HFFc6 (cell line): ENCODE results near the gene APBB2. TPM values are rescaled to one million over a fixed set of nuclear protein-coding genes. Genes with fewer than 3 reads are reported as not detected.
A peak's percentile ranks its signal among the peaks of the same experiment; 100 is the strongest.

Experiments used
- DNase-seq: peaks from one replicate; pipeline ENCODE4 v3.0.0-alpha.2; 2018
- H3K27ac Mint-ChIP-seq: 2 replicates; pipeline ENCODE4 v1.8.0; 2020; ENCODE audit warnings: mild to moderate bottlenecking, mixed read lengths
- H3K27me3 Mint-ChIP-seq: 2 replicates; pipeline ENCODE4 v1.8.0; 2021; ENCODE audit warnings: mild to moderate bottlenecking, moderate library complexity, mixed read lengths; ENCODE audit not compliant: insufficient read depth
- H3K36me3 Mint-ChIP-seq: 2 replicates; pipeline ENCODE4 v1.8.0; 2021; ENCODE audit warnings: low read depth, mixed read lengths
- H3K4me1 Mint-ChIP-seq: 2 replicates; pipeline ENCODE4 v1.8.0; 2020; ENCODE audit warnings: low read depth, mixed read lengths
- H3K4me3 Mint-ChIP-seq: 2 replicates; pipeline ENCODE4 v1.8.0; 2020; ENCODE audit warnings: mild to moderate bottlenecking, moderate library complexity, mixed read lengths
- H3K9me3 Mint-ChIP-seq: 2 replicates; pipeline ENCODE4 v1.8.0; 2020; ENCODE audit warnings: mild to moderate bottlenecking, mixed read lengths
- total RNA-seq, 6 experiments: library from RNA; stranded (reverse); fragmentation: NEBNext Ultra II Directional; extraction: Animal tissue kit (Norgen Biotek cat#: 25700); gene quantifications; 2 replicates in 1 of 6; 3 replicates in 5 of 6; pipeline ENCODE4 v1.2.3, GENCODE V29; 2021
- TF ChIP-seq, protein P1 (sequence below): fragments of 200-600 bp; sonication (generic); IDR thresholded peaks from 2 replicates; pipeline ENCODE4 v1.5.0; 2021; ENCODE audit warnings: antibody characterized with exemption, mild to moderate bottlenecking

Gene APBB2
- total RNA-seq, 6 experiments from 2014 or later, result 32.4 to 45.5 (median 35.8) TPM

DNA sequence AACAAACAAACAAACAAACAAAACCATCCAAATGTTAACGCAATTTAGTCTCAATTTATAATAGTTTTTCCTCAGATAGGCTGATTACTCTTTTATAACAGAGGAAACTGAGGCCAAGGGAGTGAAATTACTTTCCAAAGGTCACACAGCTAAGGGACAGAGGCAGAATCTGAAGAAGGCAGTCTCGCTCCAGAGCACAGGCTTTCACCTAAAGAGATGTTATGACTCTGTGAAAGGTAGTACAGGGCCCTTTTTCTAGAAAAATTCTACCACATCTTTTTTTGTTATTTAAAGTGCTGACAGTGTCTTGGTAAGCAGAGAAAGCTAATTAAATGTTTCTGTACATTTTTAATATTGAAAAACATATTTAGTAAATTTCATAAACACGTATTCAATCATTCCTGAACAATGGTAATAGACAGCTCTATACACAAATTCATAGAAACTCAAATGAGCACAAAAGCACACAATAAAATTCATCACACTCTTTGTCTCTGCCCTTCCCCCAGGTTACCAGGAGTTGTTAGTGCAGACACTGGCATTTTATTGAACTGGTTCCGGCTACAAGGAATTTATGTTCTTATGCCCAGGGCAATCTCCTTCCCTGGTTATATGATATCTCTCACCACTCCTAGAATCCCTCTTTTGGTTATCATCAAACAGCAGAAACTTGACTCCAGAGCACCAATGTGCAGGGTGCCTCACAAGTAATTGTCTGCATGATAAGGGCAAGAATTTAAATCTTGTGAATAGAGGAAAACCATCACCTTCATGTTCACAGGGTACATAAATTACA, 7.7 kb upstream of the APBB2 start:
- H3K27me3 Mint-ChIP-seq, result peaks cover 7% of the 10 kb centered on the region; the same call in 1 of the 2 replicates
- H3K4me1 Mint-ChIP-seq, result peaks cover 22% of the 10 kb centered on the region
- no peak for DNase-seq
- no peaks in the 10 kb centered on the region for H3K36me3 Mint-ChIP-seq
- no peak overlapping the region for H3K27ac Mint-ChIP-seq
- no peaks in the 10 kb centered on the region for H3K9me3 Mint-ChIP-seq
- no peak overlapping the region for H3K4me3 Mint-ChIP-seq
- TF ChIP-seq, protein P1, sequence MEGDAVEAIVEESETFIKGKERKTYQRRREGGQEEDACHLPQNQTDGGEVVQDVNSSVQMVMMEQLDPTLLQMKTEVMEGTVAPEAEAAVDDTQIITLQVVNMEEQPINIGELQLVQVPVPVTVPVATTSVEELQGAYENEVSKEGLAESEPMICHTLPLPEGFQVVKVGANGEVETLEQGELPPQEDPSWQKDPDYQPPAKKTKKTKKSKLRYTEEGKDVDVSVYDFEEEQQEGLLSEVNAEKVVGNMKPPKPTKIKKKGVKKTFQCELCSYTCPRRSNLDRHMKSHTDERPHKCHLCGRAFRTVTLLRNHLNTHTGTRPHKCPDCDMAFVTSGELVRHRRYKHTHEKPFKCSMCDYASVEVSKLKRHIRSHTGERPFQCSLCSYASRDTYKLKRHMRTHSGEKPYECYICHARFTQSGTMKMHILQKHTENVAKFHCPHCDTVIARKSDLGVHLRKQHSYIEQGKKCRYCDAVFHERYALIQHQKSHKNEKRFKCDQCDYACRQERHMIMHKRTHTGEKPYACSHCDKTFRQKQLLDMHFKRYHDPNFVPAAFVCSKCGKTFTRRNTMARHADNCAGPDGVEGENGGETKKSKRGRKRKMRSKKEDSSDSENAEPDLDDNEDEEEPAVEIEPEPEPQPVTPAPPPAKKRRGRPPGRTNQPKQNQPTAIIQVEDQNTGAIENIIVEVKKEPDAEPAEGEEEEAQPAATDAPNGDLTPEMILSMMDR, result no peak

DNA sequence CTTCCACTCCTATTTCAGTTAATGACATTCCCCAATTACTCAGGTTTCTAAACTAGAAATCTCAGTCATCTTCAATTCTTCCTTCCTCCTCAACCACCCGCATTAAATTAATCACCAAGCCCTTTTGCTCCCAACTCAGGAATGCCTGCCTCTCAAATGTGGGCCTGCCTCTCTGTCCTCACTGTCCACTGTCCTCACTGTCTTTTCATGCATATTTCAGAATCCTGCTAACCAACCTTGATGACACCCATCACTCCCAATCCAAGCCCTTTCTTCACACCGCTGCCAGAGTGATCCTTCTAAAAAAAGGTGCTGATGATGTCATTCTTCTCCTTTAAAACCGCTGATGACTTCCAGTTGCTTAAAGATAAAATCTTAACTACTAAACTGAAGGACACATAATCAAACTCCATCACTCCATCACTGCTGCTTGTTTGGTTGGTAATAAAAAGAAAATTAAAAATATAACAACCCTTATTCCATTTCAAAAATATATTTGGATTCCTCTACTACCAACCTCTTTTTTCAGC, 5.1 kb upstream of the APBB2 start:
- H3K9me3 Mint-ChIP-seq, result no peaks in the 10 kb centered on the region
- DNase-seq, result no peak
- H3K4me1 Mint-ChIP-seq, result peaks cover 42% of the 10 kb centered on the region
- no peaks in the 10 kb centered on the region for H3K36me3 Mint-ChIP-seq
- H3K27me3 Mint-ChIP-seq, result peaks cover 7% of the 10 kb centered on the region; the same call in 1 of the 2 replicates
- TF ChIP-seq, protein P1, result no peak
- H3K27ac Mint-ChIP-seq, result no peak overlapping the region; the same call in 1 of the 2 replicates
- no peak overlapping the region for H3K4me3 Mint-ChIP-seq

DNA sequence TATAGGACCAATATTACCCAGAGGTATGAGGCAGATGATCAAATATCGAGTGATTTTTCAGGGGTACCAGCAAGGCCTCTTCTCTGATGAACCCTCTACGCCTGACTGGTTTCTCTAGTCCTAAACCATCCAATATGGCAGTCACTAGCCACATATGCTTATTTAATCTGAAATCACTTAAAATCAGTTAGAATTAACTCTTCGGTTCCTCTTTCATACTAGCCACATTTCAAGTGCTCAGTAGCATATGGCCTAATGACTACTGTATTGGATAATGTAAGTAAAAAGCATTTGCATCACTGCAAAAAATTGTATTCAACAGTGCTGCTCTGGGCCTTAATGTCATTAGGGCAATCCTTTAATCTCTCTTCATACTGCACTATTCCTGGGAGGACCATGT, 4.4 kb upstream of the APBB2 start:
- TF ChIP-seq, protein P1, result no peak
- Mint-ChIP-seq H3K36me3 (no peaks in the 10 kb centered on the region), H3K9me3 (no peaks in the 10 kb centered on the region), H3K4me3 (no peak overlapping the region), H3K27ac (no peak overlapping the region), H3K27me3 (peaks cover 7% of the 10 kb centered on the region; the same call in 1 of the 2 replicates), H3K4me1 (peaks cover 42% of the 10 kb centered on the region)
- DNase-seq, result no peak

DNA sequence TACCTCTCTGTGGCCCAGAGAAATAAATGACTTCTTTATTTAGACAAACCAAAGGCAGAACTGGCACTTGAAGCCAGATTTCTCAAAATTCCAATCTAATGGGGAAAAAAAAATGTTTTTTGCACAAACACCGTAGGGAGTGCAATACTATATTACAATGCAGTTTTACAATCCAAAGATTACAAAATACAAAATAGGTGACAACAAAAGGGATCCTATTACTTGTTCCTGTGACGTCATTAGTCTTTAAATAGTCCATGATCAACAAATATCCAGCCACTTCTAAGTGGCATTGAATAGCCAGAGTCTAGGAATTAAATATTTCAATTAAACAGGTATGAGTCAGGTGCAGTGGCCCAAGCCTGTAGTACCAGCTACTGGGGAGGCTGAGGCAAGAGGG, 3.0 kb upstream of the APBB2 start:
- Mint-ChIP-seq H3K27ac (peak overlapping the region; percentile 96; the same call in 1 of the 2 replicates), H3K27me3 (peaks cover 4% of the 10 kb centered on the region; the same call in 1 of the 2 replicates), H3K9me3 (no peaks in the 10 kb centered on the region), H3K4me1 (peaks cover 47% of the 10 kb centered on the region), H3K36me3 (no peaks in the 10 kb centered on the region), H3K4me3 (peak overlapping the region; percentile 90; the same call in 1 of the 2 replicates)
- TF ChIP-seq, protein P1, result no peak
- no peak for DNase-seq

DNA sequence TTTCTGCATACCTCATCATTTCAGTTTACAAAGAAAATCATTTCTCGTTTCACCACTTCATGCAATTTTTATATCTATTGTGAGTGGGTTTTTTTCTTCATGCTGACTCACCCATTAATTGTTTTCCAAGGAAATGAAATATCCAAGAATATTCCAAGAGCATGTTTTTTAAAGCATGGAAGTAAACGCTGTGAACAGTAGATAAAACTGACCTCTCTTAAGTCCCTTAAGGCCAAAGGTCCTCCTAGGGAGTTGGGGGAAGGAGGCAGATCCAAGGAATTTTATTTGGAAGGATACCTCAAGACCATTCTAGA, 2.6 kb upstream of the APBB2 start:
- H3K36me3 Mint-ChIP-seq, result no peaks in the 10 kb centered on the region
- peaks cover 51% of the 10 kb centered on the region for H3K4me1 Mint-ChIP-seq
- H3K27me3 Mint-ChIP-seq, result peaks cover 4% of the 10 kb centered on the region; the same call in 1 of the 2 replicates
- no peak for DNase-seq
- no peaks in the 10 kb centered on the region for H3K9me3 Mint-ChIP-seq
- TF ChIP-seq, protein P1, result 0 out of 2 replicates have a peak, but pooled peaks have one; percentile 2
- peak overlapping the region; percentile 90 for H3K4me3 Mint-ChIP-seq
- H3K27ac Mint-ChIP-seq, result peak overlapping the region; percentile 96
